Testis (tissue), 3 donors: ENCODE measurements around the gene ROBO4. TPM values are rescaled to one million over a fixed set of nuclear protein-coding genes. Genes with fewer than 3 reads are reported as not detected.

ENCODE experiments used
- DNase-seq: peaks from one replicate; pipeline ENCODE4 v3.0.0-alpha.2; 2019
- H3K27ac ChIP-seq, 2 donors: fragments of 200-600 bp; sonication (generic); one replicate each; pipeline ENCODE4 v1.5.1; 2019
- H3K27me3 ChIP-seq: fragments of 200-600 bp; sonication (generic); one replicate; pipeline ENCODE4 v1.5.1; 2019
- H3K36me3 ChIP-seq: fragments of 200-600 bp; sonication (generic); one replicate; pipeline ENCODE4 v1.5.1; 2017; ENCODE audit warnings: low read depth; ENCODE audit errors: missing control alignments
- H3K4me1 ChIP-seq: fragments of 200-600 bp; sonication (generic); one replicate; pipeline ENCODE4 v1.5.1; 2019
- H3K4me3 ChIP-seq, 2 donors: fragments of 200-600 bp; sonication (generic); one replicate each; pipeline ENCODE4 v1.5.1; 2017 to 2019
- H3K9me3 ChIP-seq: fragments of 200-600 bp; sonication (generic); one replicate; pipeline ENCODE4 v1.5.1; 2017
- POLR2A ChIP-seq: fragments of 450-650 bp; IDR thresholded peaks from one replicate; pipeline ENCODE4 v1.6.1; 2017; ENCODE audit warnings: antibody characterized with exemption, mild to moderate bottlenecking, moderate library complexity
- WGBS, 2 donors: methylation state at CpG; one replicate each; pipeline ENCODE4 v1.1.5; 2018; 5-methylcytosine and 5-hydroxymethylcytosine counted together
- intact Hi-C: fragments of 100-400 bp; cut with DNase I; formaldehyde crosslinking; loops from one replicate; pipeline ENCODE4 v1.15.1; 2023; ENCODE audit warnings: low total_unique reads
- polyA plus RNA-seq: library from polyadenylated mRNA; stranded (reverse); fragments of 350-450 nt; fragmentation: Illumina TruSeq; extraction: RNeasy Lipid Tissue Mini Kit (QIAGEN cat#74804); gene quantifications from one replicate; pipeline ENCODE4 v1.2.3, GENCODE V29; 2014; ENCODE audit warnings: low read depth, low replicate concordance; ENCODE audit not compliant: insufficient read depth
- total RNA-seq, 2 donors: library from RNA; depleted of rRNA; stranded (reverse); fragments of >200 nt; gene quantifications; one replicate each; pipeline ENCODE4 v1.2.3, GENCODE V29; 2016
- TF ChIP-seq, protein P1 (sequence below), 3 experiments: fragments of 450-650 bp in 2 of 3; fragments of 200-600 bp in 1 of 3; sonication (generic) in 1 of 3; IDR thresholded peaks; one replicate each; pipeline ENCODE4 v1.5.1; 2016 to 2019; ENCODE audit warnings: antibody characterized with exemption in 3 of 3, mild to moderate bottlenecking in 2 of 3, moderate library complexity in 1 of 3

The ROBO4 gene
- total and polyA plus RNA-seq, 3 donors from 2014 or later, result 5.7 to 8.4 (median 7.0) TPM

DNA sequence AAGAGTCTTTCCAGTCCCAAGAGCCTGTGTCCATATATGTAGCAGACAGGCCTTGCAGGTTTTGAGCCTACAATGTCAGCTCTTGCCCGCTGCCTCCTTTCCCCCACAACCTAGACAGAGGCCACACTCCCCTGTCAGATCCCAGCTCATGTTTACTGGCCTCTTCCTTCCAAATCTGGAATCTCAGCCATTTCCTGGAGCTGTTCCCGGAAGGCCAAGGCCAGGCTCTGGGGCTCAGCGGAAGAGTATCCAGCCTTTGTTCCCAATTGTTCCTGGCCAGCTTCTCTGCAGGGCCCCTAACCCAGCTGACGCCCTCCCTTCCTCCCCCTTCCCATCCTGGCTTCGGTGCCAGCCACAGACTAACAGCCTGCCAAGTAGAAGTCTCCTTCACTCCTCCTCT is 1.0 kb upstream of the ROBO4 start:
- Histone ChIP-seq H3K27ac (peak overlapping the region; percentile 57 to 76), H3K27me3 (no peaks in the 10 kb centered on the region), H3K4me3 (no peak overlapping the region), H3K4me1 (peaks cover 26% of the 10 kb centered on the region), H3K9me3 (no peaks in the 10 kb centered on the region), H3K36me3 (no peaks in the 10 kb centered on the region)
- intact Hi-C loops, result no loop called here
- DNase-seq, result peak; percentile 65
- 30 to 33% methylated on average over 5 of the region's 5 CpGs for WGBS, 2 donors
- TF ChIP-seq, protein P1, sequence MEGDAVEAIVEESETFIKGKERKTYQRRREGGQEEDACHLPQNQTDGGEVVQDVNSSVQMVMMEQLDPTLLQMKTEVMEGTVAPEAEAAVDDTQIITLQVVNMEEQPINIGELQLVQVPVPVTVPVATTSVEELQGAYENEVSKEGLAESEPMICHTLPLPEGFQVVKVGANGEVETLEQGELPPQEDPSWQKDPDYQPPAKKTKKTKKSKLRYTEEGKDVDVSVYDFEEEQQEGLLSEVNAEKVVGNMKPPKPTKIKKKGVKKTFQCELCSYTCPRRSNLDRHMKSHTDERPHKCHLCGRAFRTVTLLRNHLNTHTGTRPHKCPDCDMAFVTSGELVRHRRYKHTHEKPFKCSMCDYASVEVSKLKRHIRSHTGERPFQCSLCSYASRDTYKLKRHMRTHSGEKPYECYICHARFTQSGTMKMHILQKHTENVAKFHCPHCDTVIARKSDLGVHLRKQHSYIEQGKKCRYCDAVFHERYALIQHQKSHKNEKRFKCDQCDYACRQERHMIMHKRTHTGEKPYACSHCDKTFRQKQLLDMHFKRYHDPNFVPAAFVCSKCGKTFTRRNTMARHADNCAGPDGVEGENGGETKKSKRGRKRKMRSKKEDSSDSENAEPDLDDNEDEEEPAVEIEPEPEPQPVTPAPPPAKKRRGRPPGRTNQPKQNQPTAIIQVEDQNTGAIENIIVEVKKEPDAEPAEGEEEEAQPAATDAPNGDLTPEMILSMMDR (IDR thresholded peaks at IDR 0.05), result no peak
- TF ChIP-seq POLR2A, result no peak

DNA sequence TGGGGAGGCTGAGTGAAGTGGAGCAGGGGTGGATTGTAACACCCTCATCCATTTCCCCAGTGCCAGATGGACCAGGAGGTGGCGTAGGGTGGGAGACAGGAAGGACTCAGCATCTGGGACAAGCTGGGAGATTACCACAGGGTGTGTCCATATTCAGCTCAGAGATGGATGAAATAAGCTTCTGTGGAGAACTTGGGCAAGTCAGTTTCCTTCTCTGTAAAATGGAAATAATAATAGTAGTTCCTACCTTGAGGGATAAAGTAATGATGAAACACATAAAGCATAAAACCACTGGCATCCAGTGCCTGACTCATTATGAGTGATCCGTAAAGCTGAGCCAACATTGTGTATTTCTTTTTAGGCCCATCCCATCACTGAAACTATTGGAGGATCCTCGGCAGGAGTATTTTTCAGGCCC is 607 bp upstream of the ROBO4 start:
- no peak for DNase-seq
- WGBS, 2 donors, result 51 to 60% methylated on average over 3 of the region's 3 CpGs
- Histone ChIP-seq H3K36me3 (no peaks in the 10 kb centered on the region), H3K4me3 (no peak overlapping the region), H3K27ac (peak overlapping the region; percentile 57 to 76), H3K27me3 (no peaks in the 10 kb centered on the region), H3K9me3 (no peaks in the 10 kb centered on the region), H3K4me1 (peaks cover 26% of the 10 kb centered on the region)
- intact Hi-C loops, result no loop called here
- TF ChIP-seq, protein P1 (IDR thresholded peaks at IDR 0.05), result no peak
- no peak for TF ChIP-seq POLR2A

DNA sequence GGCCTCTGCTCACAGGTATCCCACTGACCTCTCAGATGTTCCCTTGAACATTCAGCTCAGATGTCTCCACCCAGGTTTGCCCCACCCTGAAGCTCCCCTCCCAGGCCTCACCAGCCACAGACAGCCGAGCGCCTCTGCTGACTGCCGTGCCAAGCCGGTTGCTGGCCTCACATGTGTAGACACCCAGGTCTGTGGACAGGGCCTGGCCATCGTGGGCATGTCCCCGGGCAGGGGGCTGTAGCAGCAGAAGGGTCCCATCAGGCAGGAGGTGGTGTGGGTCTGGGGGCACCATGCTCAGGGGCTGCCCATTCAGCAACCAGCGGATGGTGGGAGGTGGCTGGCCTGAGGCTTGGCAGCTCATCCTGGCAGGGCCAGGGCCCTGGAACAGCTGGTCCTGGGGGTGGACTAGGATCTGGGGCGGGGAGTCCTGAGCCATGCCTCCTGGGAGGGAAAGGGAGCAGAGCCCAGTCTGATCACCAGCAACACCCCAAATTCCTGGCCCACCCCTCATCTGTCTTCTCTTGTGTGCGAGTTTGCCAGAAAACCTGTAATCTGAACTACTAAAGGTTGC is 759 bp downstream of the ROBO4 start:
- DNase-seq, result peak; percentile 64
- no peaks in the 10 kb centered on the region for H3K9me3 ChIP-seq
- no peaks in the 10 kb centered on the region for H3K36me3 ChIP-seq
- H3K27ac ChIP-seq, result peak overlapping the region in 1 of 2 donors; percentile 76
- H3K4me3 ChIP-seq, result no peak overlapping the region
- TF ChIP-seq POLR2A, result no peak
- TF ChIP-seq, protein P1 (IDR thresholded peaks at IDR 0.05), result no peak
- peaks cover 38% of the 10 kb centered on the region for H3K4me1 ChIP-seq
- intact Hi-C loops, result no loop called here
- WGBS, 2 donors, result 51 to 54% methylated on average over 6 to 9 of the region's 9 CpGs
- H3K27me3 ChIP-seq, result no peaks in the 10 kb centered on the region

DNA sequence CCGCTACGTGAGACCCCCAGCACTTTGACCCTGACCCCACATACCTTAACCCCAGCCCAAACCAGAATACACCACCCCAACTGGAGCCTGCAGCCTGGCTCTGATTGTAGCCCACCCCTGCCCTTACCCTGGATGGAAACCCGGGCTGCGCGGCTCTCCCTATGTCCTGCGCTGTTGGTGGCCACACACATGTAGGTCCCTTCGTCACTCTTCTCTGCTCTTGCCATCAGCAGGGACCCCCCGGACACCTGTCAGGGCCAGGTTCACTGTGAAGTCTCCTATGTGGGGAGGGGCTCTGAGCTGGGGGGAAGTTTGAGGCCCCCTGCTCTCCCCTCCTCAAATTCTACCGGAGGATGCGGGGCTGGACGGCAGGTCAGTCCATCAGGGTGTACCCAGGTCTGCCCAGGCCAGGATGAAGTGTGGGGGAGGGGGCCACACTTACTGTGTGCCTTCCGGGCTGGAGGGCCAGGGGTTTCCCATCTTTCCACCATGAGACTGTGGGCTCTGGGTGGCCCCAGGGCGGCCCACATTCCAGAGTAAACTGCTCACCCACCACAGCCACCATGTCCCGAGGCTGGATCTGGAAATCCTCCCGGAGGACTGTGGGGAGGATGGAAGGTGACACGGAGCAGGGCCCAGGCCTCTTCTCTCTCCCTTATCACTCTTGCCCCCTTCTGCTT is 1.5 kb downstream of the ROBO4 start:
- H3K9me3 ChIP-seq, result no peaks in the 10 kb centered on the region
- TF ChIP-seq POLR2A, result no peak
- intact Hi-C loops, result no loop called here
- H3K27me3 ChIP-seq, result no peaks in the 10 kb centered on the region
- no peaks in the 10 kb centered on the region for H3K36me3 ChIP-seq
- WGBS, 2 donors, result 80 to 94% methylated on average over 11 to 16 of the region's 16 CpGs
- H3K4me1 ChIP-seq, result peaks cover 42% of the 10 kb centered on the region
- no peak for DNase-seq
- H3K4me3 ChIP-seq, result no peak overlapping the region
- H3K27ac ChIP-seq, result peak overlapping the region in 1 of 2 donors; percentile 76

DNA sequence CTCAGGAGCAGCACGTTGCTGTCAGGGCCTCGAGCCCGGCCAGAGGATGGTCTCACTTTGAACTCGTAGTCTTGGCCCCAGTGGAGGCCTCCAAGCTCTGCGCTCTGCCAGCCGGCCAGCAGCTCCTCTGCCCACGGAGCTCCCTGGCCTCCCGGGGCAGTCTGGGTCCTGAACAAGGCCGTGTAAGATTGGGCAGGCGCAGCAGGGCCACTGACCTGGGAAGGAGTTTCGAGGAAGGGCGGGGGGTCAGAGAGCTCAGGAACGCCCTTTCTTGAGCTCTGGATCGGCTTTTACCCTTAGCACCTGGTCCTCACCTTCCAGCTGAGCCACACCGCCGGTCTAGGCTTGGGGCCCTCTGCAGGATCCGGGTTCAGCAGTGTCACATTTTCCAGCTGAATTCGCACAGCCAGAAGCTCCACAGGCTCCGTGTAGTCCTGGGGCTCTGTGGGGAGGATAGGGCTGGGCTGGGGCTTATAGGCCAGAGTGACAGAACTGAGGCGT is 2.1 kb downstream of the ROBO4 start:
- 82 to 85% methylated on average over 3 to 20 of the region's 20 CpGs for WGBS, 2 donors
- TF ChIP-seq, protein P1 (IDR thresholded peaks at IDR 0.05), result no peak
- no peak for TF ChIP-seq POLR2A
- peaks cover 48% of the 10 kb centered on the region for H3K4me1 ChIP-seq
- H3K27me3 ChIP-seq, result no peaks in the 10 kb centered on the region
- H3K9me3 ChIP-seq, result no peaks in the 10 kb centered on the region
- H3K27ac ChIP-seq, result peak overlapping the region in 1 of 2 donors; percentile 76
- DNase-seq, result no peak
- no peaks in the 10 kb centered on the region for H3K36me3 ChIP-seq
- intact Hi-C loops, result no loop called here
- H3K4me3 ChIP-seq, result no peak overlapping the region
